ENCODE data around the gene HRAS. TPM values are rescaled to one million over a fixed set of nuclear protein-coding genes. Genes with fewer than 3 reads are reported as not detected.

The HRAS gene
- total RNA-seq (10 to 100 TPM; 36.7 to 42.5 TPM), polyA plus RNA-seq (10 to 100 TPM; 12.9 to 28.5 TPM)

DNA sequence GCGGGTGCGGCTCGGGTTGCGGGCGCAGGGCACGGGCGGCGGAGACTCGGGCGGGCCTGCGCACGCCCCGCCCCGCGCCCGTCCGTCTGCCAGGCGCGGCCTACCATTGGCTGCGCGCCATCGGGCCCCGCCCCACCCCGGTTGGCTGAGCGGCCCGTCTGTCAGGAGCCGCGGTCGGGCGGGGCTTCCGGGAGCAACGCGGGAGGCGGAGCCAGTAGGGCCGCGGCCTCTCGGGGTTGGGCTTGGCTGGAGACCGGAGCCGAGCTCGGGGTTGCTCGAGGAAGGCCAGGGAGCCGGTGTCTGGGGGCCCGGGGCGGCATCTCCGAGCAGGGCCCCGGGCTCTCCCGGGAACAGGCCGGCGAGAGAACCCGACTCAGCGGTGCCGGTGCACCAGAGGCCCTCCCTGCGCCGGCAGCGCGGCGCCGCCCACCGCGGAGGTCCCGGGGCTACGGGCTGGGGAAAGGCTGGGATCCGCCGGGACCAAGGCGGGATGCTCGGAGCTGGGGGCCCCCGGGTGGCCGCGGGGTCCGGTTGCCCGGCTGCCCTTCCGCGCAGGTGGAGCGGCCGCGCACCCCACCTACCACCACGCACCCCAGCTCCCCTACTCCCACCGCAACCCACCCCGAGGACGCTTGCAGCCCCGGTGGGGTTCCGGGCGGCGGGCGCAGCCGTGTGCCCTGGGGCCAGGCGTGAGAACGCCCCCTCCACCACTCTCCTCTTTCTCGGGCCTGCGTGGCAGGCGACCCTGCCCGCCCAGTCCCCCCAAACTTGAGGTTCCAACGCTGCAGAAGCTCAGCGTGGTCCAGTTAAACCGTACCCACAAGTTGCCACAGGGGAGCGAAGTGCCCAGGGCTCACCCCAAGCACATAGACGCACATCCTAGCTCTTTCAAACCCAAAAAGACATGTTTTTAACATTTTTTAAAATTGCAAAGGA, at the start of gene HRAS:
Gene HRAS (minus strand): TSS at position 58 of the 936 bp plus-strand sequence.
- Mint-ChIP-seq H3K4me3 (peak within 1 kb of the TSS; percentile 90 to 98 (median 96)), H3K27ac (peak within 1 kb of the TSS; percentile 92 to 98 (median 97)), H3K36me3 (peaks cover 0 to 10% of the 10 kb centered on the region in 2 donors), H3K27me3 (no peaks in the 10 kb centered on the region), H3K4me1 (peaks cover 4 to 34% (median 16%) of the 10 kb centered on the region in 4 donors), H3K9me3 (no peaks in the 10 kb centered on the region)
- H3K36me3 ChIP-seq (ENCODE audit: insufficient read depth, low read length) = peaks cover 24% of the 10 kb centered on the region
- intact Hi-C loops (cut with micrococcal nuclease) = loop anchor here (1.0 to 2.0 kb wide), 4 partner anchors 17 to 261 kb away; partner anchors contain the start of genes LMNTD2 and RASSF7
- no peaks in the 10 kb centered on the region for H3K27me3 ChIP-seq (ENCODE audit: insufficient read depth, low read length)
- ChIA-PET POLR2A (ENCODE audit: partially characterized antibody) (interaction anchor here (0.8 to 5.3 kb wide), 28 partner anchors 9 to 298 kb away, joined by 3 to 47 read pairs (median 5); partner anchors contain the start of genes DEAF1, IRF7, PHRF1 and PTDSS2), CTCF (ENCODE audit: partially characterized antibody) (interaction anchor here (0.6 to 1.8 kb wide), 7 partner anchors 17 to 213 kb away, joined by 3 to 11 read pairs (median 4); partner anchors contain the start of genes PHRF1 and TMEM80)
- H3K4me3 ChIP-seq (ENCODE audit: low read length in 2 of 2) = peak within 1 kb of the TSS; percentile 29 to 69
- H3K4me1 ChIP-seq (ENCODE audit: insufficient read depth, low read length) = peaks cover 40% of the 10 kb centered on the region
- no peaks in the 10 kb centered on the region for H3K9me3 ChIP-seq (ENCODE audit: control insufficient read depth in 1 of 2, low read length in 2 of 2)
- peak within 1 kb of the TSS; percentile 65 for H3K27ac ChIP-seq (ENCODE audit: low read depth, low read length)
- DNase-seq = peak; percentile 93 to 98 (median 96)

DNA sequence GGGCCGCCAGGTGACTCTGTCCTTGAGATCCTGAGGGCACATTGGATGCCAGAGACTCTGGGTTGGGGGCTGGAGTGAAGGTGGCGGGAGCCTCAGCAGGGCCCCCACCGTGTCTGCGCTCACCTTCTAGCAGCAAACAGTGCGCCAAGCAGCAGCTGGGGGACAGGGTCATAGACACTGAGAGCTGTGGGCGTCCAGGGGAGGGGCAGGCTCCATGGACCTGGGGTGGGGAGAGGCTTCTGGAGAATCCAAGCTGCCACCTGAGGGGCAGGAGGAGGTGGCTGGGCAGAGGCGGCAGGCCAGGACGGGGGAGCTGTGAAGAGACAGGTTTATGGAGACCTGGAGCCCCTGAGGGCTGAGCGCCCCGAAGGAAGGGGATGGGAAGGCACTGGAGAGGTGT, 48.9 kb upstream of the HRAS start:
- peaks cover 35% of the 10 kb centered on the region for H3K36me3 ChIP-seq (ENCODE audit: insufficient read depth, low read length)
- H3K36me3 Mint-ChIP-seq = peaks cover 17 to 39% of the 10 kb centered on the region in 2 donors

GRCh38 chr11:581752-582151, 46.4 kb upstream of the HRAS start:
- POLR2A ChIA-PET (ENCODE audit: partially characterized antibody) = no interaction called here

More for the DNA sequence above, 48.9 kb upstream of the HRAS start:
- DNase-seq = peak in 1 of 5 donors; percentile 34
- H3K27ac ChIP-seq (ENCODE audit: low read depth, low read length) = no peak overlapping the region
- Mint-ChIP-seq H3K4me1 (peaks cover 26 to 50% (median 27%) of the 10 kb centered on the region in 4 donors), H3K9me3 (peaks cover 0 to 2% (median 0%) of the 10 kb centered on the region in 8 donors), H3K4me3 (no peak overlapping the region), H3K27me3 (no peaks in the 10 kb centered on the region), H3K27ac (peak overlapping the region in 1 of 7 donors; percentile 12)
- ChIA-PET CTCF (ENCODE audit: partially characterized antibody) (no interaction called here), POLR2A (ENCODE audit: partially characterized antibody) (interaction anchor here (0.5 to 1.5 kb wide), 2 partner anchors 9 to 72 kb away, joined by 3 to 7 read pairs; partner anchors contain the start of gene PHRF1)
- intact Hi-C loops (cut with micrococcal nuclease) = no loop called here
- peaks cover 33% of the 10 kb centered on the region for H3K4me1 ChIP-seq (ENCODE audit: insufficient read depth, low read length)
- H3K4me3 ChIP-seq (ENCODE audit: low read length in 2 of 2) = no peak overlapping the region
- no peaks in the 10 kb centered on the region for H3K9me3 ChIP-seq (ENCODE audit: control insufficient read depth in 1 of 2, low read length in 2 of 2)
- no peaks in the 10 kb centered on the region for H3K27me3 ChIP-seq (ENCODE audit: insufficient read depth, low read length)

GRCh38 chr11:581342-581741, 46.0 kb upstream of the HRAS start:
- Histone ChIP-seq H3K36me3 (ENCODE audit: insufficient read depth, low read length) (peaks cover 21% of the 10 kb centered on the region), H3K27me3 (ENCODE audit: insufficient read depth, low read length) (no peaks in the 10 kb centered on the region), H3K4me1 (ENCODE audit: insufficient read depth, low read length) (peaks cover 37% of the 10 kb centered on the region), H3K4me3 (ENCODE audit: low read length in 2 of 2) (no peak overlapping the region), H3K27ac (ENCODE audit: low read depth, low read length) (no peak overlapping the region), H3K9me3 (ENCODE audit: control insufficient read depth in 1 of 2, low read length in 2 of 2) (no peaks in the 10 kb centered on the region)
- POLR2A ChIA-PET (ENCODE audit: partially characterized antibody) = no interaction called here
- CTCF ChIA-PET (ENCODE audit: partially characterized antibody) = interaction anchor here (0.5 kb wide), 1 partner anchor 168 kb away, joined by 3 read pairs; no protein-coding TSS in a partner anchor
- H3K27me3 Mint-ChIP-seq = no peaks in the 10 kb centered on the region
- H3K4me1 Mint-ChIP-seq = peaks cover 28 to 52% (median 34%) of the 10 kb centered on the region in 4 donors
- intact Hi-C loops (cut with micrococcal nuclease) = no loop called here
- peak overlapping the region in 2 of 7 donors; percentile 29 to 30 for H3K27ac Mint-ChIP-seq
- DNase-seq = no peak
- H3K36me3 Mint-ChIP-seq = peaks cover 7 to 20% of the 10 kb centered on the region in 2 donors
- peaks cover 0 to under 1% (median 0%) of the 10 kb centered on the region in 8 donors for H3K9me3 Mint-ChIP-seq
- peak overlapping the region in 3 of 8 donors; percentile 2 to 18 (median 9) for H3K4me3 Mint-ChIP-seq

More at GRCh38 chr11:581752-582151, 46.4 kb upstream of the HRAS start:
- H3K27me3 ChIP-seq (ENCODE audit: insufficient read depth, low read length) = no peaks in the 10 kb centered on the region
- Mint-ChIP-seq H3K4me3 (peak overlapping the region in 1 of 8 donors; percentile 24), H3K27me3 (no peaks in the 10 kb centered on the region), H3K9me3 (peaks cover 0 to 2% (median 0%) of the 10 kb centered on the region in 8 donors), H3K4me1 (peaks cover 29 to 56% (median 35%) of the 10 kb centered on the region in 4 donors), H3K27ac (no peak overlapping the region), H3K36me3 (peaks cover 7 to 23% of the 10 kb centered on the region in 2 donors)
- H3K9me3 ChIP-seq (ENCODE audit: control insufficient read depth in 1 of 2, low read length in 2 of 2) = no peaks in the 10 kb centered on the region
- peak in 1 of 5 donors; percentile 1 for DNase-seq
- no peak overlapping the region for H3K4me3 ChIP-seq (ENCODE audit: low read length in 2 of 2)
- H3K4me1 ChIP-seq (ENCODE audit: insufficient read depth, low read length) = peaks cover 41% of the 10 kb centered on the region
- CTCF ChIA-PET (ENCODE audit: partially characterized antibody) = interaction anchor here (0.5 kb wide), 1 partner anchor 167 kb away, joined by 3 read pairs; no protein-coding TSS in a partner anchor
- intact Hi-C loops (cut with micrococcal nuclease) = no loop called here
- H3K36me3 ChIP-seq (ENCODE audit: insufficient read depth, low read length) = peaks cover 25% of the 10 kb centered on the region
- H3K27ac ChIP-seq (ENCODE audit: low read depth, low read length) = no peak overlapping the region

- CTCF ChIA-PET (ENCODE audit: partially characterized antibody) = no interaction called here
- H3K36me3 Mint-ChIP-seq = peaks cover 7 to 18% of the 10 kb centered on the region in 2 donors
- POLR2A ChIA-PET (ENCODE audit: partially characterized antibody) = interaction anchor here (1.6 kb wide), 1 partner anchor 19 kb away, joined by 3 read pairs; no protein-coding TSS in a partner anchor
- peaks cover 26 to 51% (median 37%) of the 10 kb centered on the region in 4 donors for H3K4me1 Mint-ChIP-seq
- H3K9me3 Mint-ChIP-seq = no peaks in the 10 kb centered on the region
- H3K4me1 ChIP-seq (ENCODE audit: insufficient read depth, low read length) = peaks cover 40% of the 10 kb centered on the region
- intact Hi-C loops (cut with micrococcal nuclease) = no loop called here
- no peaks in the 10 kb centered on the region for H3K27me3 ChIP-seq (ENCODE audit: insufficient read depth, low read length)
- H3K4me3 ChIP-seq (ENCODE audit: low read length in 2 of 2) = no peak overlapping the region
- peak in 1 of 5 donors; percentile 24 for DNase-seq
- H3K4me3 Mint-ChIP-seq = peak overlapping the region in 5 of 8 donors; percentile 36 to 64 (median 53)
- peak overlapping the region in 1 of 7 donors; percentile 43 for H3K27ac Mint-ChIP-seq
- H3K27ac ChIP-seq (ENCODE audit: low read depth, low read length) = no peak overlapping the region
- peaks cover 19% of the 10 kb centered on the region for H3K36me3 ChIP-seq (ENCODE audit: insufficient read depth, low read length)
- H3K9me3 ChIP-seq (ENCODE audit: control insufficient read depth in 1 of 2, low read length in 2 of 2) = no peaks in the 10 kb centered on the region
- peaks cover 0 to 4% of the 10 kb centered on the region in 2 donors for H3K27me3 Mint-ChIP-seq
Measured at GRCh38 chr11:579830-580601, 44.6 kb upstream of the HRAS start.

- Mint-ChIP-seq H3K36me3 (peaks cover 7 to 14% of the 10 kb centered on the region in 2 donors), H3K4me3 (peak overlapping the region; percentile 60 to 92 (median 86)), H3K27me3 (peaks cover 0 to 11% of the 10 kb centered on the region in 2 donors), H3K4me1 (peaks cover 35 to 62% (median 48%) of the 10 kb centered on the region in 4 donors), H3K9me3 (no peaks in the 10 kb centered on the region), H3K27ac (peak overlapping the region in 5 of 7 donors; percentile 31 to 84 (median 79))
- H3K4me3 ChIP-seq (ENCODE audit: low read length in 2 of 2) = no peak overlapping the region
- H3K36me3 ChIP-seq (ENCODE audit: insufficient read depth, low read length) = peaks cover 9% of the 10 kb centered on the region
- H3K27me3 ChIP-seq (ENCODE audit: insufficient read depth, low read length) = no peaks in the 10 kb centered on the region
- DNase-seq = peak in 1 of 5 donors; percentile 0
- H3K9me3 ChIP-seq (ENCODE audit: control insufficient read depth in 1 of 2, low read length in 2 of 2) = no peaks in the 10 kb centered on the region
- ChIA-PET POLR2A (ENCODE audit: partially characterized antibody) (interaction anchor here (0.8 to 2.5 kb wide), 6 partner anchors 10 to 117 kb away, joined by 3 to 15 read pairs (median 3); partner anchors contain the start of genes DEAF1 and TMEM80), CTCF (ENCODE audit: partially characterized antibody) (interaction anchor here (1.1 to 1.3 kb wide), 2 partner anchors 23 to 148 kb away, joined by 3 to 4 read pairs; no protein-coding TSS in a partner anchor)
- intact Hi-C loops (cut with micrococcal nuclease) = no loop called here
- H3K4me1 ChIP-seq (ENCODE audit: insufficient read depth, low read length) = peaks cover 54% of the 10 kb centered on the region
- H3K27ac ChIP-seq (ENCODE audit: low read depth, low read length) = peak overlapping the region; percentile 75
Measured at GRCh38 chr11:578276-579035, 43.1 kb upstream of the HRAS start.

Data from CD4-positive, alpha-beta memory T cell (primary cell).